Activated CD4-positive, alpha-beta T cell treated with anti-CD3 and anti-CD28 coated beads, Interleukin-2, amount 50 U/mL, for 16 hours (primary cell): Measurements from ENCODE around the gene USP48.
"Not testable (repeated sequence)": the region's sequence is repeated elsewhere in the genome, so short reads cannot be mapped to it uniquely, and the experiment has no call there.

Source experiments
- DNase-seq: peaks from one replicate; pipeline ENCODE4 v3.0.0-alpha.2; 2020

Gene USP48

DNA sequence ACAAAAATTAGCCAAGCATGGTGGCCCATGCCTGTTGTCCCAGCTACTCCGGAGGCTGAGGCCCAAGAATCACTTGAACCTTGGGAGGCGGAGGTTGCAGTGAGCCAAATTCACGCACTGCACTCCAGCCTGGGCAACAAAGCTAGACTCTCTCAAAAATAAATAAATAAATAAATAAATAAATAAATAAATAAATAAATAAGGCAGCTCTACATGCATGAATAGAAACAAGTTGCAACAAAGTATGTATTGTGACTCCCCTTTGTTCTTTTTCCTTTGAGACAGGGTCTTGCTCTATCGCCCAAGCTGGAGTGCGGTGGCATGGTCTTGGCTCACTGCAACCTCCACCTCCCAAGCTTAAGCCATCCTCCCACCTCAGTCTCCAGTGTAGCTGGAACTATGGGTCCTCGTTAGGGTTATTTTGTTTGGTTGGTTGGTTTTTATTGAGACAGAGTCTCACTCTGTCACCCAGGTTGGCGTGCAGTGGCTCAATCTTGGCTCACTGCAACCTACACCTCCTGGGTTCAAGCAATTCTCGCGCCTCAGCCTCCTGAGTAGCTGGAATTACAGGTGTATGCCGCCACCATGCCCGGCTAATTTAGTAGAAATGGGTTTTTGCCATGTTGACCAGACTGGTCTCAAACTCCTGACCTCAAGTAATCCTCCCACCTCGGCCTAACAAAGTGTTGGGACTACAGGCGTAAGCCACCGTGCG lies 8.0 kb downstream of the USP48 start:
- no peak for DNase-seq

DNA sequence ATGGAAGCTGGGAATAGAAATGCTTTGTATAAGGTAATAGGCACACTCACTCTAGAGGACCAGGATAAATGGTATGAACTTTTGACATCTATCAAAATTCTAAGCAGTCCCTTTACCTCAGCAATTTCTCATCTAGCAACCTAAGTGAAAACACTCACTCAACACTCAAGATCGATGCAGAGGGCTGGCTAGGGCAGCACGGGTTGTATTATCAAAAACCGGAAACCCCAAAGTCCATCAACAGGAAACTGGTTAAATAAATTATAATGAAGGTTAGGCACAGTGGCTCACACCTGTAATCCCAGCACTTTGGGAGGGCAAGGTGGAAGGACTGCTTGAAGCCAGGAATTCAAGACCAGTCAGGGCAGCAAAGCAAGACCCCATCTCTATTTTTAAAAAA lies 9.4 kb downstream of the USP48 start:
- peak; percentile 44 for DNase-seq

DNA sequence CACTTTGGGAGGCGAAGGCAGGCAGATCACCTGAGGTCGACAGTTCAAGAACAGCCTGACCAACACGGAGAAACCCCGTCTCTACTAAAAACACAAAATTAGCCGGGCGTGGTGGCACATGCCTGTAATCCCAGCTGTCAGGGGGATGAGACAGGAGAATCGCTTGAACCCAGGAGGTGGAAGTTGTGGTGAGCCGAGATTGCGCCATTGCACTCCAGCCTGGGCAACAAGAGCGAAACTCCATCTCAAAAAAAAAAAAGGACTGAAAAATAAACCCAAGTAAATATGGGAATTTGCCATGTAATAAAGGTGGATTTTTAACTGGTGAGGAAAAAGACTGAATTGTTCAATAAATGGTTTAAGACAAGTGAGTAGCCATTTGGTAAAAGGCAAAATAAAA lies 11.3 kb downstream of the USP48 start:
- DNase-seq = not testable (repeated sequence)

DNA sequence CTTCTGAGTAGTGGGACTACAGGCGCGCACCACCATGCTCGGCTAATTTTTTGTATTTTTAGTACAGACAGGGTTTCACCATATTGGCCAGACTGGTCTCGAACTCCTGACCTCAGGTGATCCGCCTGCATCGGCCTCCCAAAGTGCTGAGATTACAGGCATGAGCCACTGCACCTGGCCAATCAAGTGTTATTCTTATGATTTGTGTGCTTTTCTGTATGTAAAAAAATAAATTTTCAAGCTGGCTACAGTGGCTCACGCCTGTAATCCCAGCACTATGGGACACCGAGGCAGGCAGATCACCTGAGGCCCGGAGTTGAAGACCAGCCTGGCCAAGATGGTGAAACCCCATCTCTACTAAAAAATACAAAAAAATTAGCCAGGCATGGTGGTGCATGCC lies 12.3 kb downstream of the USP48 start:
- not testable (repeated sequence) for DNase-seq

GRCh38 chr1:21770201-21770600 lies 12.7 kb downstream of the USP48 start:
- DNase-seq = no peak

DNA sequence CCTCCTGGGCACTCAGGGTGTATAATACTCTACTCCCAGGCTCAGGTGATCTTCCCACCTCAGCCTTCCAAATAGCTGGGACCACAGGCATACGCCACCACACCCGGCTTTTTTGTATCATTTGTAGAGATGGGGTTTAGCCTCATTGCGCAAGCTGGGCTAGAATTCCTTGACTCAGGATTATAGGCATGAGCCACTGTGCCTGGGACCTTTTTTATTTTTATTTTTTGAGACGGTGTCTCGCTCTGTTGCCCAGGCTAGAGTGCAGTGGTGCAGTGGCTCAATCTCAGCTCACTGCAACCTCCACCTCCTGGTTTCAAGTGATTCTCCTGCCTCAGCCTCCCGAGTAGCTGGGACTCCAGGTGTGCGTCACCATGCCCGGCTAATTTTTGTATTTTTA lies 15.8 kb downstream of the USP48 start:
- not testable (repeated sequence) for DNase-seq

DNA sequence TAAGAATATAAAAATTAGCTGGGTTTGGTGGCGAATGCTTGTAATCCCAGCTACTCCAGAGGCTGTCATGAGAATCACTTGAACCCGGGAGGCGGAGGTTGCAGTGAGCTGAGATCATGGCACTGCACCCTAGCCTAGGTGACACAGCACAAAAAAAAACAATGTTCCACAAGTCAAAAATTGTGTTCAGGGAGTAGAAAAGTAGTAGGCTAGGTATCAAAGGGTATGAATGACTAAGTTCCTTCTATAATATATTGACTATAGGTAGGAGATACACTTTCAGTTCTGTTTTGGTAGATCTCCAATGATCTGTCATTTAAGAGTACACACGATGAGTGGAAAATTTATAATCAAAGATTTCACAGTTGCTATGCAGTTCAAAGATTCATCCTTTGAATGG lies 16.7 kb downstream of the USP48 start:
- peak; percentile 37 for DNase-seq

DNA sequence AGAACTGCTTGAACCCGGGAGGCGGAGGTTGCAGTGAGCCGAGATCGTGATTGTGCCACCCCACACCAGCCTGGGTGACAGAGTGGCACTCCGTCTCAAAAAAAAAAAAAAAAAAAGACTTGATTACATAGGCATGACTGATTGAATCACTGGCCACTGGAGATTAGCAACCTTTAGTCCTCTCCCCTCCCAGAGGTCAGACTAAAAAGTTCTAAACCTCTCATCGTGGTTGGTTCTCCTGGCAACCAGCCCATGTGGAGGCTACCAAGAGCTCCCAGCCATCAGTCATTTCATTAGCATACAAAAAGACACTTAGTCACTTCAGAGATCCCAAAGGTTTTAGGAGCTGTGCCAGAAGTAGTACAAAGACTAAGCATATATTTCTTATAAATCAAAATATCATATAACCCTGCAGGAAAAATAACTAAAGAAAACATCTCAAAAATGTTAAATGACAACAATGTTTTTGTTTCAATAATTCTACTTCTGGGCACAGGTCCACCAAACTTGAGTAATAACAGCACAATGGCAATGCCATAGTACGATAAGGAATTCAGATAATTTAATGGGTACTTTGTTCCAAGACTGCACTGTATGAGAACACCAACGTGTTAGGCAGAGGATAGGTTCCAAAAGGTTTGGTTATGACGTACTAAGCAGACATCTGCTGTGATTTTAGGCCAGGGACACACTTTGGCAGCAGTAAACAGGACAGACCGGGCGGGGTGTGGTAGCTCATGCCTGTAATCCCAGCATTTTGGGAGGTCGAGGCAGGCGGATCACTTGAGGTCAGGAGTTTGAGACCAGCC lies 18.1 kb downstream of the USP48 start:
- no peak for DNase-seq

DNA sequence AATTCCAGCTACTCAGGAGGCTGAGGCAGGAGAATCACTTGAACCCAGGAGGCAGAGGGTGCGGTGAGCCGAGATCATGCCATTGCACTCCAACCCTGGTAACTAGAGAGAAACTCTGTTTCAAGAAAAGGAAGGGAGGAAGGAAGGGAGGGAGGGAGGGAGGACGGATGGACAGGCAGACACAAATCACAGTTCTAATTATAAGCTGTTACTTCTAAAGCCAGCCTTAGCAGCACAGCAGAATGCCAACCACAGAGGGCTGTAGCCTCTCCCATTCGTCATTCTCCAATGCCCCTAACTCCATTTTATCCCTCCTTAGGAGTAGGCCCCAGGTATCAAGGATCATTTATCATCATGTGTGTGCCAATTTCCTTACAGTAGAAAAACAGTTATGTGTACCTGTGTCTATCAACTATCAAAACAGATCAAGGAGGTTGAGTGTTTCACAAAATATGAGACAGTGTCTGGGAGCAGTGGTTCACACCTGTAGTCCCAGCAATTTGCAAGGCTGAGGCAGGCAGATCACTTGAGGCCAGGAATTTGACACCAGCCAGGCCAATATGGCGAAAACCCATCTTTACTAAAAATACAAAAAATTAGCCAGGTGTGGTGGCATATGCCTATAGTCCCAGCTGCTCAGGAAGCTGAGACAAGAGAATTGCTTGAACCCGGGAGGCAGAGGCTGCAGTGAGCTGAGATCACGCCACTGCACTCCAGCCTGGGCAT lies 19.1 kb downstream of the USP48 start:
- DNase-seq = no peak

- DNase-seq = no peak
Measured at GRCh38 chr1:21763236-21763635, 19.7 kb downstream of the USP48 start.

- no peak for DNase-seq
Measured at GRCh38 chr1:21762022-21762404, 20.9 kb downstream of the USP48 start.

DNA sequence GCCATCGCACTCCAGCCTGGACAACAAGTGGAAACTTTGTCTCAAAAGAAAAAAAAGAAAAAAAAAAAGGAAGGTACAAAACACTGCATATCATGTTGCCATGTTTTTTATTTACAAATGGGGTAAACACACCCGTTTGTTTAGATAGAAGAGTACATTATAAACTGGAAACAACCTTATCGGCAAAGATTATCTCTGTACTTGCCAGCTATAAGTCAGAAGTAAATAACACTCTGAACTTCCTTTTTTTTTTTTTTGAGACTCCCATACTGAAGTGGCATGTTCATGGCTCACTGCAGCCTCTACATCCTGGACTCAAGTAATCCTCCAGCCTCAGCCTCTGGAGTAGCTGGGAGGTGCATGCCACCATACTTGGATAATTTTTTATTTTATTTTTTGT lies 21.9 kb downstream of the USP48 start:
- no peak for DNase-seq

DNA sequence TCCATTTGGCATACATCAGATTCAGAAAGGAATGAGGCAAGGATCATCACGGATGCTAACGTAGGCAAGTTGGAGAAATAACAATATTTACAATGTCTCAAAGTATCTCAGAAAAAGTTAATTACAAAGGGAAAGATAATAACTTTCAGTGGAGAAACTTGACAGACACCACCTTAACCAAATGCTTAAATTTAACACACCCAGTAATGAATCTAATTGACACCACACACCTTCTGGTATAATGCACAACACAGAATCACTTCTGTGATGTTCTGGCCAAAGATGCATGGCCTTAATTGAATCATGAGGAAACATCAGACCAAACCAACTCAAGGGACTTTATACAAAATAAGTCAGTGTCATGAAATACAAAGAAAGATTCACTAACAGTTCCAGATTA lies 23.1 kb downstream of the USP48 start:
- DNase-seq = no peak

- DNase-seq = no peak
Measured at GRCh38 chr1:21759182-21759581, 23.8 kb downstream of the USP48 start.

GRCh38 chr1:21758614-21759013 lies 24.3 kb downstream of the USP48 start:
- DNase-seq = no peak

- DNase-seq = no peak
Measured at GRCh38 chr1:21756393-21757089, 26.4 kb downstream of the USP48 start.

- no peak for DNase-seq
Measured at GRCh38 chr1:21755067-21755466, 27.9 kb downstream of the USP48 start.

- DNase-seq = no peak
Measured at GRCh38 chr1:21754583-21754982, 28.4 kb downstream of the USP48 start.

GRCh38 chr1:21752186-21752585 lies 30.8 kb downstream of the USP48 start:
- DNase-seq = no peak

- no peak for DNase-seq
Measured at GRCh38 chr1:21751281-21751680, 31.7 kb downstream of the USP48 start.

- no peak for DNase-seq
Measured at GRCh38 chr1:21750841-21751240, 32.1 kb downstream of the USP48 start.

GRCh38 chr1:21749859-21750468 lies 33.0 kb downstream of the USP48 start:
- DNase-seq = no peak

- no peak for DNase-seq
Measured at GRCh38 chr1:21749109-21749508, 33.8 kb downstream of the USP48 start.
